GM21360 (cell line): ENCODE results near the gene ALCAM.

Experiments used
- ATAC-seq: cut with Tn5 transposase; IDR thresholded peaks from one replicate; pipeline ENCODE4 v1.9.1; 2021; ENCODE audit warnings: mild to moderate bottlenecking, moderate library complexity; ENCODE audit not compliant: unreplicated experiment

ALCAM gene

DNA sequence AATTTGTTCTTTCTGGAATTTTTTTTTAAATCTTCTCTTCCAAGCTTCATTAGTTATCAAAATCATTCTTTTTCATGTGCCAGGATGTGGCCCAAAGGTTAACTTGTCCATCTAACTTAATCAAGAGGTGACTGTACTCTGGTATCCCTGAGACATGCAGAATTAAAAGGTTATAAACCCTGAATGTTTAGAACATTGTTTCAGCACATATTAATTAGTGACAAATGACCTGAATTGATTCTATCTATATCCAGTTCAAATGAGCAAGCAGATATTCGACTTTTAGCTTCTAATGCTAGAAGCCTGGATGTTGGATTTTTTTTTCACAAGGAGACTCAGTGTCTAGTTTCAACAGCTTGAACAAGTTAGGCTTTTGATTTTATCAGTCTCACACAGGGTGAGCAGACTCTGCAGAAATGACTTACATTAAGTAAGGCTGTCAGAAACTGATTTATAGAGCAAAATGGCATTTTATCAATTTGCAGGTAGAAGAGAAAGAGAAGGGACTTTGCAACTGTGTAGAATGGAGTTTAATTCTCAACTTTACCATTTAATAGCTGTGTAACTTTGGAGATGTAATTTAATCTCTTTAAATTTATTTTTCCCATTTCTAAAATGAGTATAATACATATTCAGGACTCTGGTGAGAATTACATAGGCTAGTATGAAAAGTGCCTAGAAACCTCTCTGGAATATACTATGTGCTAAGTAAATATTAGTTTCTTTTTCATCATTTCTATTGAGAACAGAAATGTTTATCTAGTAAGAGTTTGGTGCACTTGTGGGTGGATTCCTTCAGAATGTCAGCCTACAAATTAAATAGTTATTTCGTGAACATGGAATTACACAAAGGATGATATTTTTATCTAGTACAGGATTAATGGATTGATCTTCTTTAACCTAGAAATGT lies 100.0 kb downstream of the ALCAM start:
- no peak for ATAC-seq

DNA sequence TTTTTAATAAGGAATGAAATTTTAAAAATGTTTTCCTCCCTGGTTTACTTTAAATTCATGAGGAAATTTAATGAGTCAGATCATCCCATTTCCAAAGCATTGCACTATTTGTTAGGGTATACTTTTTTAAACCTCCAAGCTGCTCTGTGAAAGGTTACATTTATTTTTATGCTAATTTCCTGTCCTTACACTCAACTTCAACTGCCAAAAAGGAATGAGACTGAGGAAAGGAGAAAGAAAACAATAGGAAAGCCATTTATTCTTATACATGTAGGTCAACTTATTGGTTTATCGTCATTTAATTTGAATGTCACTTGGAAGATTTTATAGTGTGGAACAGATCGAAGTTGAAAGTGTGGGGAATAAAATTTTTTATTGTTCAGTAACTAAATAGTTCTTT lies 104.1 kb downstream of the ALCAM start:
- ATAC-seq = no peak

DNA sequence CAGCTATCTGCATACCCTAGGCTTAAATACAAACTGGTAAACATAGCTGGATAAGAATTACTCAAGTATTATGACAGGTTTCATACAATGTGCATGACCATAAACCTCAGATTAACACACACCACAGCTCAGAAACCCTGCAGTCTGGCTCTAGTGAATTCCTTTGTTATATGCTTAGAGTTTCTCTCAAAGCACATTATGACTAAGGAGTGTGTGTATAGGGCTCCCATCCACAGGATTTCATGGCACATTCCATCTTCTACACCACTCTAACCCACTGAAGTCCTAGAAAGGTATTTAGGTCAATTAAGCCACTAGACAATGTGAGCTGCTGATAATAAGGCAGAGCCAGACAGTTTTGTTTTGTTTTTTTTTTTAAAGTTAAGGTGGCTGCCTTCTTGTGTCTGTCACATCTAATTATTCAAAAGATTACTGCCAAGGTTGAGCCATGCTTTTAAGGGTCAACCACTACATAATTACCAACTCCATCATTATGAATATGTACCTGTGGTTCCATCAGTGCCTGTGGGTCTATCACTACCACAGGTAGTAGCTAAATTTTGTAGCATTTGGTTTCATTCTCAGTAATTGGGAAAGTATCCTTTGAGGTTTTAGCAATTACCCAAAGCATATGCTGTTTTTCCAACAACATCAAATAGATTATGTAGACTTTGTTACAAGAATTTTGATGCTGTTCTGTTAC lies 107.0 kb downstream of the ALCAM start:
- ATAC-seq = peak; percentile 74

DNA sequence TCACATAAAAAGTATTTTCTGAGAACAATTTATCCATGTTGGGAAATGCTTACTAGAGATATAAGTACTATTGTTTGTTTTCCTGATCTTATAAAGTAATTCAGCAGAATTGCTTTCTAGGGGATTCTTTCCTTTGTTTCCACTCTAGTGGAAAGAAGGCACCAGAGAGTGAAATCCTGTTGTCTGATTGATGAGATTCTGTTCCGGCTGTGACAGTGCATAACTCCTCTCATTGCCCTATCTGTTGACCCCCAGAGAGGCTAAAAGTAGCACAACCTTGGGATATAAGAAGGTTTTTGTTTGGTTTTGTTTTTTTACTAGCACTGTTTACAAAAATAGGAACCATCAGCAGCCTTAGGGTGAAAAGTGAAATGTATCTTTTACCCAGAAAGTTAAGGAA lies 114.1 kb downstream of the ALCAM start:
- ATAC-seq = no peak

DNA sequence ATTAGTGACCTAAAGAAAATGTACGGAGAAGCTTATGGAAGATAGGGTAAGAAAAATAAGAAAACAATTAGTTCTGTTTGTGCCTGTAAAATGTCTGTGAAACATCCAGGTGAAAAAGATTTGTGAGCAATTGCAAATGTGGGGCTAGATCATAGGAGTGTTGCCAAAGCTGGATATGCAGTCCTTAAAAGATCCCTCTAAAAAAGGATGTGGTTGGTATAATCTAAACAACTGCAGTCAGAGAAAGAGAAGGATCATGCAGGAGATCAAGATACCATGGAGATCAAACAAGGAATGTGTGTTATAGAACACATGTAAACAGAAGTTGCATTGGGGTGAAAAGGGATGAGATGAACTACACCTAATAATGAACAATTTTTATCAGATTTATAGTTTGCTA lies 116.8 kb downstream of the ALCAM start:
- no peak for ATAC-seq

DNA sequence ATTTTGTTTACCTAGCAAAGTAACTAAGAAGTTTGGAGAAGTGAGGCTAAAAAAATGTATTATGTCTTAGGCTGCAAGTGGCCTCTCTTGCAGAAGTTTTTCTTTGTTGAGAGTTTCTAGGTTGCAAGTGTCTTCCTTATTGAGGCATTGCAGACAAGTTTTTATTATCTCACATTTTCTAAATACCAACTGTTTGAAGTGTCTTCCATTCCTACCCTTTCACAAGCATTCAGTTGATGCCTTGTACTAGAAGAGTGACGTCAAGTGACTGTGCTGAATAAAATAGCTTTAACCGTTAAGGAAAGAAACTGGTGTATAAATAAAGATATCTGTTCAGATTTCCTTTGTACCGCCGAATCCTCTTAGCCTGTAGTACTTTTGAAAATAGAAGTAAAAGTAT lies 123.3 kb downstream of the ALCAM start:
- no peak for ATAC-seq

DNA sequence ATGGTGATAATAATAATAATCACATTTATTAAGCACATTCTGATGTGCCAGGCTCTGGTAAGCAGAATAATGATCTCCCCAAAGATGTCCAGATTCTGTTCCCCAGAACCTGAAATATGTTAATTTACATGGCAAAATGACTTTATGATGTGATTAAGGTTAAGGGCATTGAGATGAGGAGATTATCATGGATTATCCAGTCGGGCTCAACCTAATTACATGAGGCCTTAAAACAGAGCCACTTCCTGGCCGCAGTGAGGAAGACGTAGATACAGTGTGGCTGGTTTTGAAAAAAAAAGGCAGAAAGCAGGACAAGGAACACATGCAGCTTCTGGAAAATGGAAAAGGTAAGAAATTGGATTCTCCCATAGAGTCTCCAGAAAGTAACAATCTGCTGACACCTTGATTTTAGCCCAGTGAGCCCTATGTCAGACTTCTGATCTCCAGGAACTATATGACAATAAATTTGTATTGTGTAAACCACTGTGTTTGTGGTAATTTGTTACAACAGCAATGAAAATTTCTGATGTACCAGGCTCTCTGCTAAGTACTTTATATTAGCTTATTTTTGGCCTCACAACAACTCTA lies 126.7 kb downstream of the ALCAM start:
- no peak for ATAC-seq

DNA sequence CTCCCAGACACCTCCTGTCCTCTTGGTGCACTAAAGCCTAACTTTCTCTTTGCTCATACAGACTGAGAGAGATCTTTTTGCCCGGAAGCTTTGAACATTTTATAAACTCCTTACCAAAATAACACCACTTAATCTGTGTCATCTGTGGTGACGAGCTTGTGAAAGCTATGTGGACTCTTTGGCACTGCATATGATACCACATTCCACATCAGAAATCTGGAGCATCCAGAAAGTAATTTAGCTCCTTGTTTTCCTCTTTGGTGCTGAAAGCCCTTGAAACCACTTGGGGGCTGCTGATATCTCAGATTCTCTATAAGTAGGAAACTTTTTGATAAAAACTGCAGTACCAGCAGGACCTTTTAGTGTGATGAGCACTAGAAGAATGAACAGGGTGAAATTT lies 128.3 kb downstream of the ALCAM start:
- no peak for ATAC-seq

DNA sequence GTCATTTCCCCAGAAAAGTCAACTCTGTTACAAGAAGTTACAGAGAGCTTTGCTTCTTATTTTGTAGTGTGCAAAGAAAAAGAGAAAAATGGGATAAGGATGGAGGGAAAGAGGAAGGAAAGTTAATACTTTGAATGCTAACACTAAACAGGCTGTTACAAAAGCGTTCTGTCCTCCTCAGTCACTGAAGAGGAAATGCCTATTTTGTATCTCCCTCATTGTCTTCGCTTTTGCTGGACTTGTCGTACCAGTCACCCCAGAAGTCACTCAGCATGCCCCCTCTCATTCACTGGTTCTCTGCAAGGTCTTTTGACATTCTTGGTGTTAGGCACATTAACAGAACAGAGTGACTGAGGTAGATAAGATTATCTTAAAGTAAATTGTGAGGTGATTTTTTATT lies 129.6 kb downstream of the ALCAM start:
- ATAC-seq = no peak

DNA sequence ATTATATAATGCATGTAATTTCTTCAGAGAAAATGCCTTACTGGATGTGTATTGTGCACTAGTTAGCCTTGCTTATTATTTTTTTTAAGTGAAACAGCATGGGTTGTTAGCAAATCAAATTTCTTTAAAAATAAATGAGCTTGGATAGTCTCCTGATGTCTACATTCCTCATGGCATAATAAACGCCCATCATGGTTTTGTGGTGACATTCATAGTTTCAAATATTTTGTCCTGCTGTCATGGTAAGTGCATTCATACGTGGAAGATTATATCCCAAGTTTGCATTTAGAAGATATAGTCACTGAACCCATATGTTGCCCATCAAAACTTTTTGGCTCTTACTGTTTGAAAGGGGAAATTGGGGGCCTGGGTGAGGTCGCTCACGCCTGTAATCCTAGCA lies 130.7 kb downstream of the ALCAM start:
- ATAC-seq = no peak

DNA sequence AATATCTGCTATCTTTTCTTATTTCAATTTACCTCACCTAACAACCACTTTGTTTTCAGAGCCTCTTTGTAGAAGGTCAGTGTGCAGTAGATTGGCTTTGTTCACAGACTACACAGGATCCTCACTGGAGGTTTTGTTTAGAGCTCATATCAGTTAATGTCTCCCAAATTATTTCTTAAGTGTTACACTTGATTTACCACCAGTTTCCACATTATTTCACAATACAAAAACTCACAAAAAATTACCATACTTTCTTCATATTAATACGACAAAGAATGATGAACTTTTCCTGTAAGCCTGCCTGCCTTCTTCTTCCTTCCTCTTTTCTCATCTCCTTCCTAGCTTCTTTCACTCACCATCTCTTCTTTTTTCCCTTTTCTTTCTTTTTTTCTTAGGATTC lies 133.3 kb downstream of the ALCAM start:
- ATAC-seq = no peak

DNA sequence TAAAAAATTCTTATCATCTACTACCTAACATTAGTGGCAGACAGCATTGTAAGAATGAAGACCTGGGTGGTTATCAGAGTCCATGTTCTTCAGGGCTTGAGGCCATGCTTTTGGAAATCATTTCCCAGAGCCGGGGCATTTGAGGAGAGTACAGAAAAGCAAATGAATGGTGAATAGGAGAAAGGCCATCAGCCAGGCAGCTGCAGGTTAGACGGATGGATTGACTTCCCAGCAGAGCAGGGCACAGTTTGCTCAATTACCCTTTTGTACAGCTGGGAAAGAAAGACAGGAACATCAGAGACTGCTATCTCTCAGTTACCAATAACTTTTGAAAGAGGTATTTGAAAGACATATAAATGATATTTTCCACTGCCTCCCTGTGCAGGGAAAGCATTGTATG lies 135.6 kb downstream of the ALCAM start:
- no peak for ATAC-seq

DNA sequence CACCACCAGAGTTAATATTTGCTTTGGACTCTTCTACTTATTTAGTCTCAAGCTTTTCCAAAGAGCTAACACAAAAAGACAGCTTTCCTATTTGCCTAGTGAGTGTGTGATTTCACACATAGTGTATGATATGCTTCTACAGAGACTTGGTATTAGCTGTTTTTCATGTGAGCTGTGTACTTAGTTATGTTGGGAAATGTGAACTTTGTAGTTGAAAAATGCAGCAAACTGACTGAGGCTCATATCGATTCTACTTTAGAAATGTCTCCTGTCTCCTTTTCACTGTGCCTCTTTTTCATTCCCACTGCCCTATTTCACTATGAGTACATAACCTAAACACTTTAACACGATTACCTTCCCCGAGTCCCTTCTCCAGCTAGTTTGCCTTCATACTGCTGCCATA lies 136.5 kb downstream of the ALCAM start:
- no peak for ATAC-seq

DNA sequence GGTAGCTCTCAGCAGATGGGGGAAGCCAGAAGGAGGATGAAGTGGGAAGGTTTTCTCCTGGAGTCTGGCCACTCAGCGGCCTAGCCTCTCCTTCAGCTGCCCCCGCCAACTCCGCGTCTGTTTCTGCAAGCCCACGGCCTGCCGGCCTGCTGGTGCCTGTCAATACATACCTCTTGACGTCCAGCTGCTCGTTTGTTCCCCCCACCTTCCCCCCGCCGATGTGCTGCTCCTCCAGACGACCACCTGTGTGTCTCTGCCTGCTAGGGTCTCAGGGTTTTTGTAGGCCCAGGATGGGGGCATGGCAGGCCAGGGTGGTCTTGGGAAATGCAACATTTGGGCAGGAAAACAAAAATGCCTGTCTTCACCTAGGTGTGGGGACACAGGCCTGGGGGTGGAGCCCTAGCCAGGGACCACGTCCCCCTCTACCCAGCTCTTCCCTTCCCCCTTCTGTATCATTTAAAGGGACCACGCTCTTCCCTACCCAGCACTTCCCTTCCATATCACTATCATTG lies 137.8 kb downstream of the ALCAM start:
- no peak for ATAC-seq

DNA sequence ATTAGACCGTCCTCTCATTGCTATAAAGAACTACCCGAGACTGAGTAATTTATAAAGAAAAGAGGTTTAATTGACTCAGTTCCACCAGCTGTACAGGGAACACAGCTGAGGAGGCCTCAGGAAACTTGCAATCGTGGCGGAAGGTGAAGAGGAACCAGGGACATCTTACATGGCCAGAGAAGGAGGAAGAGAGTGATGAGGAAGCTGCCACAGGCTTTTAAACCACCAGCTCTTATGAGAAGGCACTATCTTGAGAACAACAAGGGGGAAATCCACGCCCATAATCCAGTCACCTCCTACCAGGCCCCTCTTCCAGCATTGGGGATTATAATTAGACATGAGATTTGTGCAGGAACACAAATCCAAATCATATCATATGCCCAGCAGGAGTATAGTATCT lies 138.5 kb downstream of the ALCAM start:
- ATAC-seq = no peak

DNA sequence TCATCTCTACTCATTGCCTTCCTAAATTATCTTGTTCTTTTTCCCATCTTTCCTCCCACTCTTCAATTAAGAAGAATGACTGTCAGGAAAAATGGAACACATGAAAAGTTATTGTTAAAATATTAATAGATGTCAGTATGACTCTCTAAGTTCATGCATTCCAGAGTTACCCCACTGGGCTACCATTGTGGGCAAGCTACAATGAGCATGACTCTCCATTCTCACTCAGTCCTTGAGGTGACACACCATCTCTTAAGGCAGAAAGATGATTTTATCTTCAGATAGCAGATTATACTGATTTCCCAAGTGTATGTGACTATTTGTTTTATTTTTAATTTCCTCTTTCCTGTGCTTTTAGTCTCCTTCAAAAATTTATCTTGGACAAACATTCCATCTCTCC lies 144.3 kb downstream of the ALCAM start:
- no peak for ATAC-seq

DNA sequence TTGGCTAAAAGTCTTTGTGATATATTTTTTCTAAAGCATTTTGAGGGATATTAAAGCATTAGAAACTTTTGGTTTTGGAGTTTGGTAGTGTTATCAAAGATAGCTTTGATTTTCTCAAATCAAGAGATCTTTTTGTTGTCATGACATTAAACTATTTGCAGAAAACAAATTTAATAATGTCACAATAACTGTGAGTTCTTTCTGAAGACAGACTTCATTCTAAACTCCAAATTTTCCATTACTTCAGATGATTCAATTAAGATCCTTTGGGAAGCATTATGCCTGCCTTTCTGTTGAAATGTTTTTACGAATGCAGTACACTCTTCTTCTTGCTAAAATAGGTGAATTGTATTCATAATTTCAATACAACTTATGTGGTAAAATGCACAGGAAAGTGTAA lies 145.4 kb downstream of the ALCAM start:
- no peak for ATAC-seq

DNA sequence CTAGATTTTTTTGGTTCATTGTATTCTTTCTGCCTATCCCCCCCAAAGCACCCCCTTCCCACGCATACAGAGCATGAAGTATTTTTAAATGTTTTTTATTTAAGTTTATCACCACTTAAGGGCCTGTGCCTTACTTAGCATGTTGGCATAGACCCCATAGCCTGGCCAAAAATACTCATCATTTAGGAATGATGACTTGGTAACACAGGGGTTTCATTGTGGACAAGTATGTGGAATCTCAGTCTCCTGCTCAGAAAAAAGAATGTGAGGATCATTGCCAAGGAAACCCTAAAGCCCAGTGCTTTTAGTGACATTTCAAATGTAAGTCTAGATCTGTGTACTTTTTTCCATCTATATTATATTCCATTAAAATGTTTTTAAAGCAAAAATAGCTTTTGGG lies 146.3 kb downstream of the ALCAM start:
- ATAC-seq = no peak

DNA sequence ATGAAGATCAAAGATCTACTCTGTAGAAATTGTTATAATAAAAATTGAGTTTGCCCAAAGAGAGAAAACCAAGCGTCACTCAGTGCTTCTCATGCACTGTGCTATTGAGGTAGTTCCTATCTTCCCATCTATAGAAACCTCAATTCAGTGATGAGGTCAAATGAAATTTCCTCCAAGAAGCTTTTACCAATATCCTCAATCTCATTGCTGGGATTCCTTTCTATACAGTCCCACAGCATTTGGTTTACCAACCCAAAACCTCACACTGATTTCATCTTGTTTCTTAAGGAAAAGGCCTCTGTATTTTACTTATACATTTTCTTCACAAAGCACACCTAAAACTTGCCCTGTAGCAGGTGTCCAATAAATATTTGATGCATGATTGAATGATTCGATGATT lies 147.2 kb downstream of the ALCAM start:
- ATAC-seq = no peak

DNA sequence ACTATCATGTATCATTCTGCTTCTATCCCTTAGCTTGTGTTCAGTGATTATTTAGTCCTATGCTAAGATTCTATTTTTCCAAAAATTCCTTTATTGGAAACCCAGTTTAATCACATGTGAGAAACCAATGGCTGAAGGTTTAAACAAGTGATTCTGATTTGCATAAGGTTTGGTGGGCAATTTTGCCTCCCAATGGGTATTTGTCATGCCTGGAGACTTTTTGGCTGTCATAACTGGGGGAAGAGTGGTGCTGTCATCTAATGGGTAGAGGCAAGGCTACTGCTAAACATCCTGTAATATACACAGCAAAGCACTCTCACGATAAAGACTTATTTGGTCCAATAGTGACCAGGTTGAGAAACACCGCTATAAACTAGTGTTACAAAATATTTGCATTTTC lies 148.7 kb downstream of the ALCAM start:
- ATAC-seq = no peak

DNA sequence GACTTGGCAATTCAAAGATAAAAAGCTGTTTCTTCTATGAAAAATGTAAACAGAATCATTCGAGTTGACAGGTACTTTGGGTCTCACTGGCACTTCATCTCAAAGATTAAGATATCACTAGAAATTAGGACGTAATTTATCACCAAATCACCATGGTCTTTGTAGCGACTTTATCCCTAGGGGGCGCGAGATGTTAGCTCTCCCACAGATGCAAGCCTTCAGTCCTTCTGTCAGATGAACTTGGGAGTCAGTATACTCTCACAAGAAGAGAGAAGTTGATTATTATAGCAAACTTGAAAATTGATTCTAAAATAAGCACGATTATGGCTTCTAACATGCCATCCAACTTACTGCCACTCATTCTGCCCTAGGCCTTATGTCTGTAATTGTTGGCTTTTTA lies 150.3 kb downstream of the ALCAM start:
- no peak for ATAC-seq

DNA sequence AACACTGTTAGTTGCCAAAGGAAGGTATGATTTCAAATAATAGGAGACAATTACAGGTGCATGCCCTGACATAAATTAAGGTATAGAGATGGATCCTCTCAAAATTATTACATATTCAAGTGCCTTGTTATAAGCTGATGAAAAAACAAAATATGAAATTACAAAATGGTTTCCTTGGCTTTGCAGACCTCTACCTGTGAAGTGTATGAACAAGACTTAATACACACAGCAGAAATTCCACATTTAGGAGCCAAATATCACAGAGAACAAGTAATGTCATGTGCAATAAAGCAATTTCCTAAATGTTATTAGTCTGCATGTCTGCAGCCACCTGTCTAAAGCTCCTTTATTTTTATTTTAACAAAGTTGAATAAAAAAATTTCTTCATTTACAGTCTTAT lies 151.5 kb downstream of the ALCAM start:
- ATAC-seq = no peak
